IMR-90 (cell line): ENCODE data around the gene TEAD4.

Source experiments
- POLR2A ChIP-seq: IDR thresholded peaks from 2 replicates; pipeline ENCODE4 v1.6.1; 2012; ENCODE audit warnings: mild to moderate bottlenecking, low read depth, low read length
- RAD21 ChIP-seq: IDR thresholded peaks from 2 replicates; pipeline ENCODE4 v1.6.1; 2012; ENCODE audit warnings: low read length, improper control_type of control experiment
- TF ChIP-seq, protein P1 (sequence below): conservative IDR thresholded peaks from 2 replicates; pipeline ENCODE4 v1.5.1; 2012; ENCODE audit warnings: mild to moderate bottlenecking, low read depth, low read length, improper control_type of control experiment

DNA sequence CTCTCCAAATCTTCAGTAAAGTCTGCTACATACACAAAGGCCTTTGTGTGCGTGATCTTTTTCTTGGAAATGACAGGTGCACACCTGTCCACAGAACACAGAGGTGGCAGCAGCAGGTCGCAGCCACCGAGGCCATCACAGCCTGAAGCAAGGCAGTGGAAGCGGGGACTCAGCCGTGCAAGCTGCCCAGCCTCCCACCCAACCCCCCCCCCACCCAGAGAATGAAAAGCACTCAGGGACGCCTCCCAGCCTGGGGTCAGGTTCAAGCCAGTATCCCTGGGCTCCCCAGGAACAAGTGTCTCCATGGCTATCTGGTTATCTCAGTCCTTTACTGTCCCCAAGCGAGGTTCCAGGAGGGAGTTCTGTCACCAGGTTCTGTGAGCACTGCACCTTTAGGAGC, 86.8 kb downstream of the TEAD4 start:
- TF ChIP-seq, protein P1, sequence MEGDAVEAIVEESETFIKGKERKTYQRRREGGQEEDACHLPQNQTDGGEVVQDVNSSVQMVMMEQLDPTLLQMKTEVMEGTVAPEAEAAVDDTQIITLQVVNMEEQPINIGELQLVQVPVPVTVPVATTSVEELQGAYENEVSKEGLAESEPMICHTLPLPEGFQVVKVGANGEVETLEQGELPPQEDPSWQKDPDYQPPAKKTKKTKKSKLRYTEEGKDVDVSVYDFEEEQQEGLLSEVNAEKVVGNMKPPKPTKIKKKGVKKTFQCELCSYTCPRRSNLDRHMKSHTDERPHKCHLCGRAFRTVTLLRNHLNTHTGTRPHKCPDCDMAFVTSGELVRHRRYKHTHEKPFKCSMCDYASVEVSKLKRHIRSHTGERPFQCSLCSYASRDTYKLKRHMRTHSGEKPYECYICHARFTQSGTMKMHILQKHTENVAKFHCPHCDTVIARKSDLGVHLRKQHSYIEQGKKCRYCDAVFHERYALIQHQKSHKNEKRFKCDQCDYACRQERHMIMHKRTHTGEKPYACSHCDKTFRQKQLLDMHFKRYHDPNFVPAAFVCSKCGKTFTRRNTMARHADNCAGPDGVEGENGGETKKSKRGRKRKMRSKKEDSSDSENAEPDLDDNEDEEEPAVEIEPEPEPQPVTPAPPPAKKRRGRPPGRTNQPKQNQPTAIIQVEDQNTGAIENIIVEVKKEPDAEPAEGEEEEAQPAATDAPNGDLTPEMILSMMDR, result no peak
- no peak for TF ChIP-seq POLR2A
- TF ChIP-seq RAD21, result no peak
